Measurements from ENCODE around the gene ARHGEF17. TPM values are rescaled to one million over a fixed set of nuclear protein-coding genes. Genes with fewer than 3 reads are reported as not detected.

ARHGEF17 gene
- total and polyA plus RNA-seq, 2 of the 13 experiments (the other 11 are each of a cell fraction or from before 2014, with no cell fraction given), result 10.7 to 28.8 TPM

- Histone ChIP-seq H4K20me1 (ENCODE audit: insufficient read depth, low read length) (no peaks in the 10 kb centered on the region), H3K79me2 (ENCODE audit: insufficient read depth, low read length) (no peaks in the 10 kb centered on the region), H3K9me3 (ENCODE audit: low read length) (no peaks in the 10 kb centered on the region), H3K9ac (ENCODE audit: insufficient read depth, low read depth, low read length) (no peak overlapping the region), H3K4me3 (replicated peaks in 1 of 3; ENCODE audit: insufficient read depth in 1 of 3, low read depth in 2 of 3, low read length in 3 of 3) (no peak overlapping the region), H3K4me1 (ENCODE audit: insufficient read depth, low read length) (peaks cover 8% of the 10 kb centered on the region), H3K27me3 (ENCODE audit: control insufficient read depth in 1 of 2, insufficient read depth in 2 of 2, low read length in 2 of 2) (no peaks in the 10 kb centered on the region), H3K4me2 (ENCODE audit: low read depth, low read length) (no peak overlapping the region), H3K36me3 (replicated peaks in 1 of 2; ENCODE audit: control insufficient read depth in 1 of 2, insufficient read depth in 2 of 2, low read length in 2 of 2) (peaks cover 3 to 10% of the 10 kb centered on the region in 2 experiments; a peak in 4 of 5 replicates), H2AFZ (ENCODE audit: low read length) (no peak overlapping the region), H3K27ac (ENCODE audit: extremely low read length, insufficient read depth, low read length) (no peak overlapping the region)
- in situ Hi-C loops (cut with HindIII; ENCODE audit: extremely low pct_ligation_motif_present, low pct_unique_long_range_greater_than_20kb), result loop anchor here (5.0 to 10.0 kb wide), 2 partner anchors 221 to 259 kb away; no protein-coding TSS in a partner anchor
- CTCF ChIA-PET (ENCODE audit: low intra/inter-chr PET ratio, low total read pairs), result interaction anchor here (1.2 to 1.6 kb wide), 2 partner anchors 222 to 257 kb away, joined by 5 to 6 read pairs; no protein-coding TSS in a partner anchor
- 93% methylated on average over 5 of the region's 5 CpGs for WGBS (ENCODE audit: low lambda C conversion rate)
- TF ChIP-seq ZSCAN21 (CRISPR knock-in tag; IDR thresholded peaks at IDR 0.05; ENCODE audit: borderline replicate concordance) (no peak), NR0B2 (CRISPR knock-in tag; IDR thresholded peaks at IDR 0.05) (no peak), ZSCAN22 (CRISPR knock-in tag; IDR thresholded peaks at IDR 0.05) (no peak), MTA3 (CRISPR knock-in tag; IDR thresholded peaks at IDR 0.05) (no peak), ZNF788 (CRISPR knock-in tag; IDR thresholded peaks at IDR 0.05; ENCODE audit: borderline replicate concordance) (no peak), PRPF4 (IDR thresholded peaks at IDR 0.05; ENCODE audit: low read depth, low read length, poor library complexity, severe bottlenecking) (no peak), XRCC5 (optimal IDR thresholded peaks at IDR 0.05; ENCODE audit: low read length) (no peak), ZNF317 (CRISPR knock-in tag; IDR thresholded peaks at IDR 0.05) (no peak), MBD4 (IDR thresholded peaks at IDR 0.05; ENCODE audit: borderline replicate concordance, low read length) (no peak), KAT7 (CRISPR knock-in tag; IDR thresholded peaks at IDR 0.05; ENCODE audit: borderline replicate concordance) (no peak), NFKB2 (CRISPR knock-in tag; IDR thresholded peaks at IDR 0.05; ENCODE audit: borderline replicate concordance) (no peak), MATR3 (CRISPR knock-in tag; IDR thresholded peaks at IDR 0.05) (no peak), ZNF282 (IDR thresholded peaks at IDR 0.05; ENCODE audit: partially characterized antibody) (no peak), JUND (CRISPR knock-in tag; IDR thresholded peaks at IDR 0.05) (no peak), ZC3H13 (CRISPR knock-in tag; IDR thresholded peaks at IDR 0.05) (no peak), ARHGAP35 (CRISPR knock-in tag; IDR thresholded peaks at IDR 0.05; ENCODE audit: borderline replicate concordance) (no peak)
- POLR2A ChIA-PET, result interaction anchor here (0.7 kb wide), 1 partner anchor 287 kb away, joined by 3 read pairs; no protein-coding TSS in a partner anchor
- BruUV-seq (replicated peaks), result no TSS peak
- ATAC-seq (no peak), DNase-seq (ENCODE audit: low spot score) (no peak), FAIRE-seq (no peak)
- intact Hi-C loops (cut with micrococcal nuclease; ENCODE audit: unreplicated experiment), result loop anchor here (2.0 to 10.0 kb wide), 3 partner anchors 221 to 529 kb away; no protein-coding TSS in a partner anchor
Observed at GRCh38 chr11:73403541-73403940, 95.5 kb downstream of the ARHGEF17 start.

Measured in HepG2 (cell line).